Activated T-helper 1 cell treated with anti-CD3 and anti-CD28 coated beads, Interleukin-2, amount 50 U/mL, for 16 hours (primary cell): Measurements from ENCODE around the gene GRM4.

Experiments
- DNase-seq, 2 donors: peaks; one replicate each; pipeline ENCODE4 v3.0.0-alpha.2; 2020; ENCODE audit warnings: low read depth in 1 of 2, low spot score in 1 of 2

GRM4 gene

DNA sequence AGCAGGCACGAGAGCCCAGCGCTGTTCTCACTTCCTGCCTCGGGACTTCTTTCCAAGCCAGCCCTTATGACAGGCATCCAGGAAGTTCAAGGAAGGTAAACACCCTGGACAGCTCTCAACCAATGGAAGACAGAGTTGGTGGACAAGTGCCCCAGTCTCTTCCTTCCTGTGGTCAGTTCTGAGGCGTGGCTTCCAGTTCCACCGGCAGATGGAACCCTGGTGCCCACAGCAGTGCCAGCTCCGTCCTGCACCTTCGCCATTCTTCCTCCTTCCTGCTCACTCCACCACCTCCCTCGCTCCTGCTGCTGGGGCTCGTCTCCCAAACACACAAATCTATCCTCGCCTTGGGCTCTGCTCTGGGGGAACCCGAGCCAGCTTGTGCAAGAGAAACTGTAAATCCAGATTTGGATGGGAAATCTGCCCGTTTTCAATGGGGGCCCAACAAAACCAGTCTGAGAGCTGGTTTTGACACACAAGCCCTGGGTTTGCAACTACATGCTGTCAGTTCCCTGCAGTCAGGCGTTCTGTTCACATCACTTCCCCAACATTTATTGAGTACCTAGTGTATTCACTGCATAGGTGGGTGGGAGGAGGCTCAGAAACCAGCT is 162.7 kb downstream of the GRM4 start:
- no peak for DNase-seq

DNA sequence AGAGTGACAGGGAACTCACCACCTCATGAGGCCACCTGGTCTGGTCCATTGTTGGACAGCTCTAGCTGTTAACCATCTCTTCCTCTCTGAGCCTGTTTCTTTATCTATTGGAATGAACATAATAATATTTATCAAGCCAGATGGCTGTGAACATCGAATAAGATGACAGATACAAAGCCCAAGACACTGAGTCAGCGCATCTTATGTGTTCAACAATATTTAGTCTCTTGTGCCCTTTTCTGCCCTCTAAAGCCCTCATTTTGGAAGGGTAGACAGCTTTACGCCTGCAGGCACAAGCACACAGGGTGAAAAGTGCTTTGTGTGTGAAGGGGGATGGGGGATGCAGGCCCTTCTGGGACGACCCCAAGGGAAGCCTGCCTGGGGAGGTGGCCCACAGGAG is 164.0 kb downstream of the GRM4 start:
- DNase-seq: no peak

- no peak for DNase-seq
Measured at GRCh38 chr6:33981421-33981820, 164.5 kb downstream of the GRM4 start.

- no peak for DNase-seq
Measured at GRCh38 chr6:33980176-33981175, 165.4 kb downstream of the GRM4 start.

DNA sequence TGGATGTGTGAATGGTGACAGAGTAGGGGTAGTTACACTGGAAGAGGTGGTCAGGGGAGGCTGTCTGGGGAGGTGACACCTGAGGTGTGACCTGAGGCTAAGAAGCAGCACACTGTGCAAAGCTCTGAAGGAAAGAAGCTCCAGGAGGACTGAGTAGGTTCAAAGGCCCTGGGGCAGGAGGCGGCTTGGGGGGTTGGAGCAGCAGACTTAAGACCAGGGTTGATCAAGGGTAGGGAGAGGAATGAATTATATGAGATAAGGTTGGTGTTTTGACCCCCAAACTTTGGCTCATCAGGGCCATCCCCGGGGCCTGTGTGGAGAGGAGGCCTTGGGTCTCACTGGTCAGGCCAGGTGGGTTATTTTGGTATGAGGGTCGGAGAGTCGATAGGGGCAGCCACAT is 166.1 kb downstream of the GRM4 start:
- DNase-seq: no peak

DNA sequence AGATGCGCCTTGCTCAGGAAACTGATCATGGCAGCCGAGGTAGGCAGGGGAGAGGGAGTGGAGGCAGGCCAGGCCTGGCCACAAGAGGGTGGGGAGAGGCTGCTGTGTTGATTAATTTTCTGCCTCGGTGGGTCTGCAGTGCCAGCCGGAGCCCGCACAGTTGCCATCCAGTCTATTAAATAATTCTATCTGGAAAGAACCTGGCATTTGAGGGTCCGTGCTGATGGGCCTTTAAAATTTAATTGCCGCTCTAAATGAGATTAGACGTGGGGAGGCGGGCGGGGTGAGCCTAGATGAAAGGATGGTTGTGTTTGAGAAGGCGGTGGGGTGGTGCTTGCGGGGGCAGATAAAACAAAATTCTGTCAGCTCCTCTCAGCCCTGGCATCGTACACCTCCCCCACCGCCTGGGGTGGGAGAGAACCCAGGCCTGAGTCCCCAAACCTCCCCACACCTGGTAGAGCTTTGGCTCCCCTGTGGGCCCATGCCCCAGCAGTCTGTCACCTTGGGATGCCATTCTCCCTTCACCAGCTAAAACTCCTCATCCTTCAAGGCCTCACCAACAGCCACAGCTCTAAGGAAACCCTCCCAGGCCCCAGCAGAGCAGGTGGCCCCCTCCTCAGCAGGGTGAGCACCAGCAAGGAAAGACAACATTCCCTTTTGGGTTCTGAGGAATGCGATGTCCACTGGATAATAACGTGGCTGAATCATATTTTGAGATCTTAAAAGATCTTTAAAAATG is 167.3 kb downstream of the GRM4 start:
- no peak for DNase-seq

DNA sequence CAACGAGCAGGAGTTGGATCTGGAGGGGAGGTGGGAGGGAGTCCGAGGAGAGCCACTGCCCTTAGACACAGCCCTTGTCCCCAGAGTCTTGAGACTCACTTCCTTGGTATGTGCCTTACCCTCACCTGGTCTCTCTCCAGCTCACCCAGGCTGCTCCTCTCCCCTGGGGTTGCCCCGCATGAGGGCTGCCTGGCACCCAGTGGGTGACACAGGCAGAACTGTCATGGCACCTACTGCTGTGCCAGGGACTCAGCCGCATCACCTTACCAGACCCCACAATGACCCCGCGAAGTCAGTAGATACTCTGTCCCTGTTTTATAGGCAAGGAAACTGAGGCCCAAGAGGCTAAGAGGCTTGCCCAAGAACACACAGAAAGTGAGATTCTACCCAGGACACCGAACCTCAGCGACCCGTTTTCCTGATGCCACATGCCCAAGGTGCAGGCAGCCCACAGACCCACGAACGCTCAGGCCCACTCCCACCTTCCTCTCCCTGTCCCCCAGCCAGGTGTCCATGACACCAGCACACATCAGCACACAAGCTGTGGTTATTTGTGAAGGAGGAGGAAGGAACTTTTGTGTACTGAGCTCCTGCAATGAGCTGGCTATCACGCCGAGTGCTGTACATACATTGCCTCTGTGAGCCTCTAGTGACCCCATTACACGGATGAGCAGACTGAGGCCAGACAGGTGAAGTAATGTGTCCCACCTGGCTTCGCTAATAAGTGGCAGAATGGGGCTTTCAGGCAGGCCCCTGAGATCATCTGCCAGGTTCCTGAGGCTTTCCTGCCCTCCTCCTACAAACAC is 168.1 kb downstream of the GRM4 start:
- DNase-seq: no peak

DNA sequence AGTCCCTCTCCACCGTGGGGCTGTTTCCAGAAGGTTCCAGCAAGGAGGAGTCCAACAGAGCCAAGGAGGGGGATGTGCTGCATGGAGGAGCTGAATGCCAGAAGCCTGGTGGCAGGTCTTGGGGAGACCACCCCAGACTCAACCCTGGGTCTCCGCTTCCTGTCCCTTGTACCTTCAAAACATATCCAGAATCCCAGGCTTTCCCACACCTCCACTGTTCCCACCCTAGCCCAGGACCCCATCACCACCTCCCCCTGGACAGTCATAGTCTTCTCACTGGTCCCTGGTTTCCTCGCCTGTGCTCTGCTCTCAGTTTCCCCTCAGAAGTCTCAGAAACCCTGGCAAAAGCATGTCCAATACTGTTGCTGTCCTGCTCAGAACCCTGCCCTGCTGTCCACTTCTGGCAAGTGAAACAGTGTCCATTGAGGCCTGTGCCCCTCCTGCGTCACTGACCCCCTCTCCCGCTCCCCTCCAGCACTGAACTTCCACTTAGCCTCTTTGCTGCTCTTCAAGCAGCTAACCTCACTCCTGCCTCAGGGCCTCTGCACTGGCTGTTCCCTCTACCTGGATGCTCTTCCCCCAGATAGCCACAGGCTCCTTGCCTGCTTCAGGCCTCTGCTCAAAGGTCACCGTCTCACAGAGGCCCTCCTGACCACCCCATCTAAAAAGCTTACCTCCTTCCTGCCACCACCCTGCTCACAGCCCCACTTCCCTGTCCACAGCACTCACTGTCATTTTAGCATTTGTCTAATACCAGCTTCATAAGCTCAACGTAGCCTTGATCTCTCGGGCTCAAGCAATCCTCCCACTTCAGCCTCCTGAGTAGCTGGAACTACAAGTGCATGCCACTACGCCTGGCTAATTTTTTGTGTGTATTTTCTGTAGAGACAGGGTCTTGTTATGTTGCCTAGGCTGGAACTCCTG is 169.2 kb downstream of the GRM4 start:
- no peak for DNase-seq

- DNase-seq: no peak
Measured at GRCh38 chr6:33975661-33976436, 170.0 kb downstream of the GRM4 start.

- DNase-seq: no peak
Measured at GRCh38 chr6:33974471-33974870, 171.4 kb downstream of the GRM4 start.

DNA sequence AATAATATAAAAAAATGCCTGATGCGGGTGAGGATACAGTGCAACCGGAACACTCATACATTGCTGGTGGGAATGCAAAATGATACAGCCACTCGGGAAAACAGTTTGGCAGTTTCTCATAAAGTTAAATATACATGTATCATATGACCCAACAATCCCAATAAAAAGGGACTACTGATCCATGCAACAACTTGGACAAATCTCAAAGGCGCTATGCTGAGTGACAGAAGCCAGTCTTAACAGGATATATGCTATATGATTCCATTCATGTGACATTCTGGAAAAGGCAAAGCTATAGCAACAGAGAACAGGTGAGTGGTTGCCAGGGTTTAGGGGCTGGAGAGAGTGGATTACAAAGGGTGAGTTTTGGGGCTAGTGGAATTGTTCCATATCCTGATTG is 171.9 kb downstream of the GRM4 start:
- no peak for DNase-seq

DNA sequence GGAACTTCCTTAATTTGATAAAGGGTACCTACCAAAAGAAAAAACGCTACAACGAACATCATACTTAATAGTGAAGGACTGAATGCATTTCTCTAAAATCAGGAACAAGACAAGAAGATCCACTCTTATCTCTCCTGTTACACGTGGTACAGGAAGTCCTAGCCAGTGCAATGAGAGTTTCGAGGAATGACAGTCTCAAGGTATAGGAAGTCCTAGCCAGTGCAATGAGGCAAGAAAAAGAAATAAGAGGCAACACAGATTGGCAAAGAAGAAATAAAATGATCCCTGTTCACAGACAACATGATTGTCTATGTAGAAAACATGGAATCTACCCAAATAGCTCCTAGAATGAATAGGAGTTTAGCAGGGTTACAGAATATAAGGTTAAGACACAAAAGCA is 174.3 kb downstream of the GRM4 start:
- no peak for DNase-seq
